Stimulated activated CD4-positive, alpha-beta T cell treated with anti-CD3 and anti-CD28 coated beads, Interleukin-12 subunit alpha, Interleukin-12 subunit beta, amount 100 ng/mL, for 4 hours (primary cell): ENCODE results near the gene SHC4.
"Not testable (repeated sequence)": the region's sequence is repeated elsewhere in the genome, so short reads cannot be mapped to it uniquely, and the experiment has no call there.

Experiments
- DNase-seq: peaks from one replicate; pipeline ENCODE4 v3.0.0-alpha.2; 2020

SHC4 gene

GRCh38 chr15:48922046-48922445 lies 41.7 kb downstream of the SHC4 start:
- DNase-seq, result no peak

DNA sequence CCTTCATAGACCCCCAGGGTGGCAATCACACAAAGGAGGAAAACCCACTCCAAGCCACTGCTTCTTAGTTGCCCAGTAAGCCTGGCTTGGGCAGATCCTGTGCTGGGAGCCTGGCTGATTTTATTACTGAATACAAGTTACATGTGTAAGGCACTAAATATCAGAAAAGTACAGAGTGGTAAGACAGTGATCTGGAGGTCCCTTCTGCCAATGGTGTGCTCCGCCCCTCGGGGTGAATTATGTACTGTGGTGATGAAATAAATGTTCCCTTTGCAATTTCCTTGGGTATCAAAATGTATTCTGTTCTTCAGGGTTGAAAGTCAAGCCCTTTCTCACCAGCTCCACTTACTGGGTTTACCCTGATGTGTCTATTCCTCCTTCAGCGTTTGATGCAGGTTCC lies 47.0 kb downstream of the SHC4 start:
- DNase-seq, result no peak

- no peak for DNase-seq
These were observed 47.9 kb downstream of the SHC4 start for GRCh38 chr15:48915861-48916260.

DNA sequence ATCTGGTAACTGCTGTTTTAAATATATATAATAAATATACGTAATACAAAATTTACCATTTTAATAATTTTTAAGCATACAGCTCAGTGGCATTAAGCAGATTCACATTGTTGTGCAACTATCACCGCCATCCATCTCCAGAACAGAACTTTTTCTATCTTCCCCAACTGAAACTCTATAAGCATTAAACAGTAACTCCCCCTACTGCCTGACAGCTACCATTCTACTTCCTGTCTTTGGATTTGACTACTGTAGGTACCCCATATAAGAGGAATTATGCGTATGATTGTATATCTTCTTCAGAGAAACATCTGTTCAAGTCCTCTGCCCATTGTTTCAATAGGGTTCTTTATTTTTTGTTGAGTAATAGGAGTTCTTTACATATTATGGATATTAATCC lies 49.0 kb downstream of the SHC4 start:
- no peak for DNase-seq

DNA sequence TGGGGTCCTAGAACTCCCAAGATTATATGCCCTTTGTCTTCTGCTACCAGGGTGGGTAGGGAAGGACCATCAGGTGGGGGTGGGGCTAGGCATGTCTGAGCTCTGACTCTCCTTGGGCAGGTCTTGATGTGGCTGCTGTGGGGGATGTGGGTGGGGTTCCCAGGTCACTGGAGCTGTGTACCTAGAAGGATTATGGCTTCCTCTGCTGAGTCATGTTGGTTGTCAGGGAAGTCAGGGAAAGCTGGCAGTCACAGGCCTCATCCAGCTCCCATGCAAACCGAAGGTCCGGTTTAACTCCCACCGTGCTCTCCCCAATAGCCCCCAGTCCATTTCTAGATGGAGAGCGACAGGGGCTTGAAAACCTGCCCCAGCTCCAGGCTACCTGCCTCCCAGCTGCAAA lies 50.6 kb downstream of the SHC4 start:
- DNase-seq, result no peak

- DNase-seq, result not testable (repeated sequence)
These were observed 53.2 kb downstream of the SHC4 start for GRCh38 chr15:48910554-48910953.

DNA sequence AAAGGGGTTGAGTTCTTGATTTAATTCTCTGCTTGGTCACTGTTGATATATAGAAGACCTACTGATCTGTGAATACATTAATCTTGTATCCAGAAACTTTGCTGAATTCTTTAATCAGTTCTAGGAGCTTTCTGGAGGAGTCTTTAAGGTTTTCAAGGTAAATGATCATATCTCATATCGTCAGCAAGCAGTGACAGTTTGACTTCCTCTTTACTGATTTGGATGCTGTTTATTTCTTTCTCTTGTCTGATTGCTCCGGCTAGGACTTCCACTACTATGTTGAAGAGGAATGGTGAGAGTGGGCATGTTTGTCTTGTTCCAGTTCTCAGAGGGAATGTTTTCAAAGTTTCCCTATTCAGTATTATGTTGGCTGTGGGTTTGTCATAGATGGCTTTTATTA lies 54.4 kb downstream of the SHC4 start:
- not testable (repeated sequence) for DNase-seq

DNA sequence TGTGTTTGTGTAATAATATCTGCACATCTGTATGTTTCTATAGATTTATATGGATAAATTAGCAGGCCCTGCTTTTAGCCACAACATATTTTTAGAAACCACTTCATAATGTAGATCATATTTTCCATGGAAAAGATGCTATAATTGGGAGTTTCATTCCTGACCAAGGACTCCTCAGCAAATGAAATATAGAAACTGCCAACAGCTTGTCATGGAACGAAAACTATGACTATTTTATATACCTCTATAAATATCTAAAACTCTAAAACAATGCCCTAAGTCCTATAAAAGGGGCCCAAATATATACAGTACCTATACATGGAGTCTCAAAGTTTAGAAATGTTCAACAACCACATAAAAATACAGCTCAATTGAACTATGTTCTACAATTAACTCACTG lies 57.9 kb downstream of the SHC4 start:
- DNase-seq, result no peak

- DNase-seq, result no peak
These were observed 58.5 kb downstream of the SHC4 start for GRCh38 chr15:48905216-48905615.

DNA sequence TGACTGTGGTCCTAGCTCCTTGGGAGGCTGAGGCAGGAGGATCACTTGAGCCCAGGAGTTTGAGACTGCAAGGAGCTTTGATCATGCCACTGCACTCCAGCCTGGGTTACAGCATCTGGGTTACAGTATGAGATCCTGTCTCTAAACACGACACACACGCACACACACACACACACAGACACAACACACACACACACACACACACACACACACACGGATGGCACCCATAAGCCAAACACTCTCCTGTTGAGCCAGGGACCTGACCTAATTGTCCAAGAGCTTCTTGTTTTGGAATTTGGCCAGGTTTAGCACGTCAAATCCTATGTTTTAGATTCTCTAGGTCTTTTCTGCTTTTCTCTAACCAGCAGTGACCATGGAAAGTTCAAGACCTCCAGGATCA lies 59.0 kb downstream of the SHC4 start:
- no peak for DNase-seq

- no peak for DNase-seq
These were observed 63.9 kb downstream of the SHC4 start for GRCh38 chr15:48899793-48900192.

- DNase-seq, result no peak
These were observed 65.3 kb downstream of the SHC4 start for GRCh38 chr15:48898446-48898845.

GRCh38 chr15:48898032-48898431 lies 65.7 kb downstream of the SHC4 start:
- no peak for DNase-seq

GRCh38 chr15:48896869-48897814 lies 66.6 kb downstream of the SHC4 start:
- no peak for DNase-seq

DNA sequence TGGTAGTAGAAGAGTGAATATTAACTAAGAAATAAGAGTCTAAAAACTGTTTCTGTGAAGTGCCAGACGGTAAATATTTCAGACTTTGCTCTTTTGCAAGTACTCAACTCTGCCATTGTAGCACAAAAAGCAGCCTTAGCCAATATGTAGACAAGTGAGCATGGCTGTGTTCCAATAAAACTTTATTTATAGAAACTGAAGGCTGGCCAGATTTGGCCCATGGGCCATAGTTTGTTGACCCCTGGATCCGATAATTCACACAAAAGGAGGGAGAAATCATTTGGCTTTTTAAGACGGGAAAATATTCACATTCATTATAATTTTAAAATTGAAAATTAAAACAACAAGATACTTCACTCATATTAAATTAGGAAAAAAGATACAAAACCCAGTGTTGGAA lies 70.4 kb downstream of the SHC4 start:
- DNase-seq, result no peak

- DNase-seq, result no peak
These were observed 72.4 kb downstream of the SHC4 start for GRCh38 chr15:48891232-48891765.

DNA sequence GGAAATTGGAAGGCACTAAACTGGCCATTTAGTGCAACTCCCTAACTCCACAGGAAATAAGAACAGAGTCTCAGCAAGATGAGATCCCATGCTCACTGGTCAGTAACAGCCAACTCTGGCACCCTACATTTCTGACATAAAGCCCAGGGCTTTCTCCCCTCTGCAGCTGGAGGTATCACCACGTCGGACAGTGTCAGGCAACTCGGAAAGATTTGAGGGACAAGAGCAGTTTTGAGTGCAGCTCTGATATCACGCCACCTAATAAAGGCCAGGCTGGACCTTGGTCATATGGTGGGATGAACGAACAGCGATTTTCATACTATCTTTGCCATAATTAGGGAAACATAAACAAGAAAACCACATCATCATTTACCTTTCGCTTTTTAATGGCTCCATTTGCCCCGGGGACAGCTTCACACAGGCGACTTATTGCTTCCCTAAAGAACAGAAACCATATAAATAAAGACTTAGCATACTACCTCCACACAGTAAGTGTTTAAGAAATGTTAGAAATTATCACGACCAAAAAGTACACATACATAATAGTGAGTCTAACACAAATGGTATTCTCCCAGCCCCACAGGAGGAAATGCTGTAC lies 73.2 kb downstream of the SHC4 start:
- DNase-seq, result no peak

DNA sequence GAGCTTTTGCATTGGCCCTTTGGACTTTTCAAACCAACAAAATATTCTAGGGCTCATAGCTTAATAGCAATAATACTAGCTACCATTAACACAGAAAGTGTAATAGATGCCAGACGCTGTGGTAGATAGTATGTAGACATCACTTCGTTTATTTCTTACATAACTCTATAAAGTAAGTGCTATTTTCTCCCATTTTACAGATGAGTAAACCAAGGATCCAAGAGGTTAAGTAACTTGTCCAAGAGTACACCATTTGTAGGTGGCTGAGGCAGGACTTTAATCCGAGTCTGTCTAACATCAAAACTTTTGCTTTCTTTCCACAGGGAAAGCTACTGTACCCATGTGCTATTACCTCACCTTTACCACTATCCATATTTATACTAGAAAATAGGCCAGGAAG lies 73.8 kb downstream of the SHC4 start:
- no peak for DNase-seq

- DNase-seq, result no peak
These were observed 74.9 kb downstream of the SHC4 start for GRCh38 chr15:48888836-48889235.

DNA sequence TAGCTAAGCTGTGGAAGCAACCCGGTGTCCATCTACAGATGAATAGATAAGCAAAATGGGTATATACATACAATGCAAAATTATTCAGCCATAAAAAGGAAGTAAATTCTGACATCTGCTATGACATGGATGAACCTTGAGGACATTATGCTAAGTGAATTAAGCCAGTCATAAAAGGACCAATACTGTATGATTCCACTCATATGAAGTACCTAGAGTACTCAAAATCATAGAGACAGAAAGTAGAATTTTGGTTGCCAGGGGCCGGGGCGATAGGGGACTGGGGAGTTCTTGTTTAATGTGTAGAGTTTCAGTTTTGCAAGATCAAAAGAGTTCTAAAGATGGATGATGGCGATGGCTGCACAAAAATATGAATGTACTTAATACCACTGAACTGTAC lies 75.5 kb downstream of the SHC4 start:
- DNase-seq, result no peak

GRCh38 chr15:48887144-48887543 lies 76.6 kb downstream of the SHC4 start:
- DNase-seq, result no peak

GRCh38 chr15:48883699-48884098 lies 80.0 kb downstream of the SHC4 start:
- DNase-seq, result no peak

DNA sequence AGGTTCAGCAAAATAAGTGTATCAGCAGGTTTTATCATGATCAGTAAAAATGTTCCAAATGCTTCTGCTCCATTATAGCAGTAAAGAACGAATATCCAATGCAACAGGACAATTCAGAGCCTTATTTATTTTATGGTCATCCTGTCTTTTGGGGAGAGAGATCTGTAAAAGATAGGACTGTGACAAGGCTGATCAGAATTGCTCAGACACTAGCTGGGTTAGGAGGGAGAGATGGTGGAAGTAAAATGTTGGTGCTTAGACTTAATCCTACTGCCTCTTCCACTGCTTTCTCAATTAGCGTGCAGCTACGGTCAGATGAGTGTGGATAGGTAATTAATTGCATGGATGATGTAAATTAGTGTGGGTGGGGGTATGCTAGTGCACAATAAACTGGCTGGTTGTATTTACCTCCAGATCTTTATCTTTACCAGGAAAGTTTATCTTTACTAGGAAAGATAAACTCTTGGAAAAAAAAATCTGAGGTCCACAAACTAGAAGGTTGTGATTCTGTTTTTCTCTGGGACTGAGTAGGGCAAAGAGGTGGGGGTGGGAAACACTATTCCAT lies 83.6 kb downstream of the SHC4 start:
- DNase-seq, result no peak
